Progenitor cell of endocrine pancreas (in vitro differentiated cells): ENCODE measurements around the gene ZNF416. TPM values are rescaled to one million over a fixed set of nuclear protein-coding genes. Genes with fewer than 3 reads are reported as not detected.

ENCODE experiments used
- DNase-seq: peaks from one replicate; pipeline ENCODE4 v3.0.0; 2021; ENCODE audit warnings: low spot score; ENCODE audit not compliant: unreplicated experiment
- H3K27ac Mint-ChIP-seq: 2 replicates; pipeline ENCODE4 v1.8.0; 2021; ENCODE audit warnings: mild to moderate bottlenecking, moderate library complexity, mixed read lengths
- H3K27me3 Mint-ChIP-seq: 2 replicates; pipeline ENCODE4 v1.8.0; 2021; ENCODE audit warnings: mixed read lengths
- H3K36me3 Mint-ChIP-seq: 2 replicates; pipeline ENCODE4 v1.8.0; 2022; ENCODE audit warnings: mixed read lengths; ENCODE audit not compliant: insufficient read depth
- H3K4me1 Mint-ChIP-seq: 2 replicates; pipeline ENCODE4 v1.8.0; 2021; ENCODE audit warnings: low read depth, mixed read lengths
- H3K4me3 Mint-ChIP-seq: 2 replicates; pipeline ENCODE4 v1.8.0; 2021; ENCODE audit warnings: low read depth, mild to moderate bottlenecking, moderate library complexity, mixed read lengths
- H3K9me3 Mint-ChIP-seq: 2 replicates; pipeline ENCODE4 v1.8.0; 2021; ENCODE audit warnings: low read depth, mixed read lengths
- total RNA-seq: library from RNA; stranded (reverse); gene quantifications from 2 replicates; pipeline ENCODE4 v1.2.1, GENCODE V29; 2021
- TF ChIP-seq, protein P1 (sequence below): fragments of 200-600 bp; sonication (generic); IDR thresholded peaks from one replicate; pipeline ENCODE4 v1.5.0; 2021; ENCODE audit warnings: antibody characterized with exemption, mild to moderate bottlenecking; ENCODE audit not compliant: unreplicated experiment

ZNF416 gene
- total RNA-seq, 1 donor from 2014 or later, result 7.2 TPM

GRCh38 chr19:57566396-57567265 lies 12.1 kb downstream of the ZNF416 start:
- H3K27me3 Mint-ChIP-seq, result no peaks in the 10 kb centered on the region
- peaks cover 62% of the 10 kb centered on the region for H3K9me3 Mint-ChIP-seq
- TF ChIP-seq, protein P1, sequence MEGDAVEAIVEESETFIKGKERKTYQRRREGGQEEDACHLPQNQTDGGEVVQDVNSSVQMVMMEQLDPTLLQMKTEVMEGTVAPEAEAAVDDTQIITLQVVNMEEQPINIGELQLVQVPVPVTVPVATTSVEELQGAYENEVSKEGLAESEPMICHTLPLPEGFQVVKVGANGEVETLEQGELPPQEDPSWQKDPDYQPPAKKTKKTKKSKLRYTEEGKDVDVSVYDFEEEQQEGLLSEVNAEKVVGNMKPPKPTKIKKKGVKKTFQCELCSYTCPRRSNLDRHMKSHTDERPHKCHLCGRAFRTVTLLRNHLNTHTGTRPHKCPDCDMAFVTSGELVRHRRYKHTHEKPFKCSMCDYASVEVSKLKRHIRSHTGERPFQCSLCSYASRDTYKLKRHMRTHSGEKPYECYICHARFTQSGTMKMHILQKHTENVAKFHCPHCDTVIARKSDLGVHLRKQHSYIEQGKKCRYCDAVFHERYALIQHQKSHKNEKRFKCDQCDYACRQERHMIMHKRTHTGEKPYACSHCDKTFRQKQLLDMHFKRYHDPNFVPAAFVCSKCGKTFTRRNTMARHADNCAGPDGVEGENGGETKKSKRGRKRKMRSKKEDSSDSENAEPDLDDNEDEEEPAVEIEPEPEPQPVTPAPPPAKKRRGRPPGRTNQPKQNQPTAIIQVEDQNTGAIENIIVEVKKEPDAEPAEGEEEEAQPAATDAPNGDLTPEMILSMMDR, result no peak
- no peak overlapping the region for H3K27ac Mint-ChIP-seq
- no peaks in the 10 kb centered on the region for H3K4me1 Mint-ChIP-seq
- no peak for DNase-seq
- H3K4me3 Mint-ChIP-seq, result no peak overlapping the region
- peaks cover 27% of the 10 kb centered on the region for H3K36me3 Mint-ChIP-seq

GRCh38 chr19:57563547-57563946 lies 15.2 kb downstream of the ZNF416 start:
- Mint-ChIP-seq H3K9me3 (peaks cover 60% of the 10 kb centered on the region), H3K4me1 (peaks cover 9% of the 10 kb centered on the region), H3K27me3 (no peaks in the 10 kb centered on the region), H3K36me3 (peaks cover 15% of the 10 kb centered on the region), H3K4me3 (no peak overlapping the region), H3K27ac (no peak overlapping the region)
- TF ChIP-seq, protein P1, result no peak
- DNase-seq, result no peak

- H3K27ac Mint-ChIP-seq, result peak overlapping the region; percentile 92
Observed at GRCh38 chr19:57560049-57560491, 18.6 kb downstream of the ZNF416 start.

DNA sequence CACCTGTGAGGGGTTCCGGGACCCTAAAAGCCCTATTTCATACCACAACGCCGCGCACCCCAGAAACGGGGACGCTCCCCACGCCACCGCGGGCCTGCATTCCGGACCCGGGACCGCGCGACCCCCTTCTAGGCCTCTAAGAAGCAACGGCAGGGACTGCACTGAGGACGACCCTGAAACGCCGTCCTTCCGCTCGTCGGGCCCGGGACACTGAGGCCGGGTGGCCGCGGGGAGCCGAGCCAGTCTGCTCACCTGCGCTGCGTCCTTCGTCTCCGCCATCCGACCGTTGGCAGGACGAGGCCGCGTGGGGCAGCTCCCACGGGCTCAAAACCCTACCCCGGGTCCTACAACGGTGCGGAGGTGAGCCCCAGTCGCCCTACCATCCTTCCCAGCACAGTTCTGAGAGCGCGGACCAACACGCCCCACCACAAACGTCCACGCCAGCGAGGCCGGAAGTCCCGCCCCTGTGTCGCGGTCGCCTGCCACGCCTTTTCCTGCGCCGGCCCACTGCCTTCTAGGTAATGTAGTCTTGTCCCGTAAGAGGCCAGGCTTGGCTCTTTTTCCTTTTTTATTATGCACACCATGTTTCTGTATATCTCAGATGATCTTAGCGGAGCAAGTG lies 19.2 kb downstream of the ZNF416 start, which contains the start of gene ZNF550:
Gene ZNF550 (minus strand): TSS at position 460 of the 622 bp plus-strand sequence. CDS start 181 bp downstream, at position 279.
- peak; percentile 63 for DNase-seq
- TF ChIP-seq, protein P1, result no peak
- Mint-ChIP-seq H3K9me3 (peaks cover 38% of the 10 kb centered on the region), H3K4me1 (peaks cover 27% of the 10 kb centered on the region), H3K27ac (peak within 1 kb of the TSS; percentile 92), H3K27me3 (no peaks in the 10 kb centered on the region), H3K4me3 (peak within 1 kb of the TSS; percentile 93), H3K36me3 (peaks cover 35% of the 10 kb centered on the region)

More at GRCh38 chr19:57560049-57560491, 18.6 kb downstream of the ZNF416 start:
- Mint-ChIP-seq H3K9me3 (peaks cover 36% of the 10 kb centered on the region), H3K4me3 (peak overlapping the region; percentile 93), H3K36me3 (peaks cover 31% of the 10 kb centered on the region), H3K27me3 (no peaks in the 10 kb centered on the region), H3K4me1 (peaks cover 27% of the 10 kb centered on the region)
- TF ChIP-seq, protein P1, result no peak
- DNase-seq, result no peak

DNA sequence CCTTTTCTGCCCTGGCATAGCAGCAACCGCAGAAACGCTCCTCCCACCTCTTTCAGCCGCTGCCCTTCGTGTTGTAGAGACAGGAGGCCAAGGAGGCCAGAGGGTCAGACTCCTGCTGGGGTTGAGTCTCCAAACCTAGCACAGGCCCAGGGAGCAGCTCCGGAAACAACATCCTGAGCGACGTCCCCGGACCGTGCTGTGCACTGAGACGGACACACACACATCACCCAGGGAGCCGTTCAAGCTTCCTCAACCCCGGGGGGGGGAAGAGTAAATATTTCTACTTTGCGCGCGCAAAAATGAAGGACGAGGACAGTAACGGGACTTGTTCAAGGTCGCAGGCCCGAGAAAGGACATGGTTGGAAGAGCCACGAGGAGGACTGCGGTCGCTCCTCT lies 19.7 kb downstream of the ZNF416 start:
- Mint-ChIP-seq H3K36me3 (peaks cover 40% of the 10 kb centered on the region), H3K27ac (peak overlapping the region; percentile 89), H3K27me3 (no peaks in the 10 kb centered on the region), H3K9me3 (peaks cover 38% of the 10 kb centered on the region), H3K4me3 (peak overlapping the region; percentile 93), H3K4me1 (peaks cover 27% of the 10 kb centered on the region)
- no peak for DNase-seq
- TF ChIP-seq, protein P1, result no peak
